NCI-H446 (cell line): ENCODE measurements around the gene AIG1.
"Not testable (repeated sequence)": the region's sequence is repeated elsewhere in the genome, so short reads cannot be mapped to it uniquely, and the experiment has no call there.

ENCODE experiments used
- DNase-seq, 2 experiments: peaks; one replicate each; lab custom pipeline; 2025; lab: John Stamatoyannopoulos, UW

Gene AIG1

GRCh38 chr6:143060806-143061596 lies at the start of gene AIG1:
Gene AIG1 (plus strand): TSS chr6:143060889. CDS start chr6:143060926, 37 bp downstream.
- DNase-seq: peak in 1 of 2 experiments; percentile 69

GRCh38 chr6:143014764-143015163 lies 45.9 kb upstream of the AIG1 start:
- no peak for DNase-seq

- no peak for DNase-seq
Measured at GRCh38 chr6:143015300-143015706, 45.4 kb upstream of the AIG1 start.

- DNase-seq: no peak
Measured at GRCh38 chr6:143018955-143019354, 41.7 kb upstream of the AIG1 start.

GRCh38 chr6:143020862-143021261 lies 39.8 kb upstream of the AIG1 start:
- DNase-seq: not testable (repeated sequence)

- DNase-seq: no peak
Measured at GRCh38 chr6:143021543-143021942, 39.1 kb upstream of the AIG1 start.

GRCh38 chr6:143022587-143022986 lies 38.1 kb upstream of the AIG1 start:
- DNase-seq: no peak

- DNase-seq: no peak
Measured at GRCh38 chr6:143023695-143024094, 37.0 kb upstream of the AIG1 start.

GRCh38 chr6:143024977-143025376 lies 35.7 kb upstream of the AIG1 start:
- no peak for DNase-seq

- peak in 1 of 2 experiments; percentile 24 for DNase-seq
Measured at GRCh38 chr6:143026696-143027449, 33.8 kb upstream of the AIG1 start.

GRCh38 chr6:143034689-143035334 lies 25.9 kb upstream of the AIG1 start:
- no peak for DNase-seq

GRCh38 chr6:143037470-143037869 lies 23.2 kb upstream of the AIG1 start:
- DNase-seq: no peak

GRCh38 chr6:143038833-143039232 lies 21.9 kb upstream of the AIG1 start:
- DNase-seq: no peak

GRCh38 chr6:143039548-143039947 lies 21.1 kb upstream of the AIG1 start:
- DNase-seq: no peak

GRCh38 chr6:143040018-143040417 lies 20.7 kb upstream of the AIG1 start:
- no peak for DNase-seq

GRCh38 chr6:143044345-143044744 lies 16.3 kb upstream of the AIG1 start:
- not testable (repeated sequence) for DNase-seq

GRCh38 chr6:143049611-143050010 lies 11.1 kb upstream of the AIG1 start:
- no peak for DNase-seq

GRCh38 chr6:143050509-143050908 lies 10.2 kb upstream of the AIG1 start:
- DNase-seq: no peak

- DNase-seq: no peak
Measured at GRCh38 chr6:143052282-143052681, 8.4 kb upstream of the AIG1 start.

GRCh38 chr6:143053856-143054255 lies 6.8 kb upstream of the AIG1 start:
- no peak for DNase-seq

GRCh38 chr6:143054329-143054728 lies 6.4 kb upstream of the AIG1 start:
- no peak for DNase-seq

GRCh38 chr6:143055213-143055612 lies 5.5 kb upstream of the AIG1 start:
- no peak for DNase-seq

GRCh38 chr6:143055891-143056290 lies 4.8 kb upstream of the AIG1 start:
- DNase-seq: no peak
